ENCODE results near the gene LMAN1L.
"Not testable (repeated sequence)": the region's sequence is repeated elsewhere in the genome, so short reads cannot be mapped to it uniquely, and the experiment has no call there.

Gene LMAN1L

DNA sequence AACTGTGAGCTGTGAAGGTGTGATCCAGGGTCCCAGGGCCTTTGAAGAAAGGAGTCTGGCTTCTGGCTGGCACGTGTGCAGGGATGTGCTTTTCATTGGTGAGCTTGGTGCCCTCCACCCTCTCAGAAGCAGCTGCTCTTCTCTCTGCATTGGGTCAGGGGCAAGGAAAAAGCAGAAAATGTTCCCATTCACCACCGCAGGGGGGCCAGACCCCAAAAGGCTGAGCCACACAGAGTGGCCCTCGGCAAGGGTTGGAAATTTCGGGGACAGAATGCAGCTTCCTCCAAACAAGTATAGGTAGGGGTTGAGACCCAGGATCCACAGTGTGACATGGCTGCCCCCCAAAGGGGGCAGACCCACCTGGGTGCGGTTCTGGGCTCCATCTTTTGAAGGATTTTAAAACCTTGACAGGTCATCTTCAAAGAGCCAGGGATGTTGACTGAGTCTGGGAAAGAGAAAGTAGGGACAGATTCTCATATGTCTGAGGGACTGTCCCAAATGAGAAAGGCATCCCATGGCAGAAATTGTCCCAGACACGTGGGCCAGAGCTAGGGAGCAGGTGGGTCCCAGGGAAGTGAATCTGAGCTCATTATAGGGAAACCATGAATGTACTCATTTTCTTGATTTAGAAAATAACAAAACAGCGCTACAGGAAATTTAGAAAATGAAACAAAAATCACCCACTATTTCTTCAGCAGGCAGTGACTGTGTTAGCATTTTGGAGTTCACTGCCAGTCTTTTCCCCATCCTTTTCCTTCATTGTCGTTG is 28.0 kb upstream of the LMAN1L start:
- Histone ChIP-seq H3K27me3 (ENCODE audit: control insufficient read depth, insufficient read depth, low read length) (peaks cover 18% of the 10 kb centered on the region), H3K9me3 (ENCODE audit: control insufficient read depth, low read depth, low read length) (no peaks in the 10 kb centered on the region), H3K27ac (ENCODE audit: low read length) (no peak overlapping the region), H3K4me1 (ENCODE audit: control insufficient read depth, low read depth, low read length) (peaks cover 36% of the 10 kb centered on the region), H3K4me3 (ENCODE audit: low read length) (no peak overlapping the region), H3K36me3 (ENCODE audit: control insufficient read depth, low read depth, low read length) (no peaks in the 10 kb centered on the region), H3K9ac (ENCODE audit: low read length) (no peak overlapping the region)

- Histone ChIP-seq H3K4me1 (ENCODE audit: control insufficient read depth, low read depth, low read length) (peaks cover 36% of the 10 kb centered on the region), H3K9ac (ENCODE audit: low read length) (no peak overlapping the region), H3K4me3 (ENCODE audit: low read length) (no peak overlapping the region), H3K36me3 (ENCODE audit: control insufficient read depth, low read depth, low read length) (no peaks in the 10 kb centered on the region), H3K9me3 (ENCODE audit: control insufficient read depth, low read depth, low read length) (no peaks in the 10 kb centered on the region), H3K27me3 (ENCODE audit: control insufficient read depth, insufficient read depth, low read length) (peaks cover 12% of the 10 kb centered on the region), H3K27ac (ENCODE audit: low read length) (no peak overlapping the region)
Observed at GRCh38 chr15:74785194-74786032, 27.2 kb upstream of the LMAN1L start.

- peaks cover 34% of the 10 kb centered on the region for H3K4me1 ChIP-seq (ENCODE audit: control insufficient read depth, low read depth, low read length)
- not testable (repeated sequence) for H3K36me3 ChIP-seq (ENCODE audit: control insufficient read depth, low read depth, low read length); H3K9me3 ChIP-seq (ENCODE audit: control insufficient read depth, low read depth, low read length); H3K27me3 ChIP-seq (ENCODE audit: control insufficient read depth, insufficient read depth, low read length); H3K9ac ChIP-seq (ENCODE audit: low read length); H3K4me3 ChIP-seq (ENCODE audit: low read length); H3K27ac ChIP-seq (ENCODE audit: low read length)
Observed at GRCh38 chr15:74786081-74786480, 26.6 kb upstream of the LMAN1L start.

- no peaks in the 10 kb centered on the region for H3K9me3 ChIP-seq (ENCODE audit: control insufficient read depth, low read depth, low read length)
- no peaks in the 10 kb centered on the region for H3K36me3 ChIP-seq (ENCODE audit: control insufficient read depth, low read depth, low read length)
- H3K4me1 ChIP-seq (ENCODE audit: control insufficient read depth, low read depth, low read length): peaks cover 29% of the 10 kb centered on the region
- H3K27ac ChIP-seq (ENCODE audit: low read length): no peak overlapping the region
- no peak overlapping the region for H3K9ac ChIP-seq (ENCODE audit: low read length)
- H3K4me3 ChIP-seq (ENCODE audit: low read length): no peak overlapping the region
- H3K27me3 ChIP-seq (ENCODE audit: control insufficient read depth, insufficient read depth, low read length): no peaks in the 10 kb centered on the region
Observed at GRCh38 chr15:74786551-74787165, 26.0 kb upstream of the LMAN1L start.

DNA sequence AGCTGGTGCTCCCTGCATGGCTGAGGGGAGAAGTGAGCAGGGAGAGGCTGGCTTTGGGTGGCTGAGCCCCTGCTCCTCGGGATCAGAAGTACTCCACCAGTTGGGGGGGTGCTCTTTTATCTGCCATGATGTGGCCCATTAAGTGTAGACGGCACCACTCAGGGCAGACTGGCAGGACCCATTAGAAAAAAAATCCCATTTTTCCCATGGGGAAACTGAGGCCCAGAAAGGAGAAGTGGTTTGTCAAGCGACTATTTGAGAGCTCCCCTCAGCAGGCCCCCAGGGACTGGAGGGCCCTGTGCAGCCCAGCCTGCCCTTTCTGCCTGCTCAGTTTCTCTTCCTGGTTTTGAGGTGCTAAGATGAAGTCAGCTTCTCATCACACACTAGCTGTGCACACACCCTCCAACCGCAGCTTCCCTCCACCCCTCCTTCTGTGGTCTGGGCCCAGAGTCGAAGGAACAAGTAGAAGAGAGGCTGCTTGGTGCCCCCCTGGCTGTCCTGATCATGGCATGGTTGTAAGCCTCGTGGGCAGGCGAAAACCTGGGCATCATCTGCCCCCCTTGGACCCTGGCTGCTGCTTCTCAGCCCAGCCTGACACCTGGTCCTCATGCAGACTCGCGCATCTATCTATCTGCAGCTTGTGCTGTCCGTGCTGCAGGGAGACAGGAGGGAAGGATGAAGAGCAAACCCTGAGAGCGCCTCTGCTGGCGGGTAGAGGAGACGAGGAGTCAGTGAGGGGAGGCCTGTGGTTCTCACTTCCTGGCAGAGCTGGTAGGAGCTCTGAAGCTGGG is 25.2 kb upstream of the LMAN1L start:
- peaks cover 29% of the 10 kb centered on the region for H3K4me1 ChIP-seq (ENCODE audit: control insufficient read depth, low read depth, low read length)
- no peaks in the 10 kb centered on the region for H3K27me3 ChIP-seq (ENCODE audit: control insufficient read depth, insufficient read depth, low read length)
- H3K4me3 ChIP-seq (ENCODE audit: low read length): no peak overlapping the region
- H3K36me3 ChIP-seq (ENCODE audit: control insufficient read depth, low read depth, low read length): no peaks in the 10 kb centered on the region
- H3K9ac ChIP-seq (ENCODE audit: low read length): no peak overlapping the region
- no peak overlapping the region for H3K27ac ChIP-seq (ENCODE audit: low read length)
- no peaks in the 10 kb centered on the region for H3K9me3 ChIP-seq (ENCODE audit: control insufficient read depth, low read depth, low read length)

- H3K4me1 ChIP-seq (ENCODE audit: control insufficient read depth, low read depth, low read length): peaks cover 26% of the 10 kb centered on the region
- H3K27me3 ChIP-seq (ENCODE audit: control insufficient read depth, insufficient read depth, low read length): no peaks in the 10 kb centered on the region
- no peaks in the 10 kb centered on the region for H3K36me3 ChIP-seq (ENCODE audit: control insufficient read depth, low read depth, low read length)
- no peak overlapping the region for H3K4me3 ChIP-seq (ENCODE audit: low read length)
- no peaks in the 10 kb centered on the region for H3K9me3 ChIP-seq (ENCODE audit: control insufficient read depth, low read depth, low read length)
- H3K9ac ChIP-seq (ENCODE audit: low read length): no peak overlapping the region
- H3K27ac ChIP-seq (ENCODE audit: low read length): no peak overlapping the region
Observed at GRCh38 chr15:74788042-74788682, 24.5 kb upstream of the LMAN1L start.

GRCh38 chr15:74788683-74789151 is 23.9 kb upstream of the LMAN1L start:
- H3K36me3 ChIP-seq (ENCODE audit: control insufficient read depth, low read depth, low read length): no peaks in the 10 kb centered on the region
- no peaks in the 10 kb centered on the region for H3K9me3 ChIP-seq (ENCODE audit: control insufficient read depth, low read depth, low read length)
- no peak overlapping the region for H3K27ac ChIP-seq (ENCODE audit: low read length)
- no peak overlapping the region for H3K9ac ChIP-seq (ENCODE audit: low read length)
- peaks cover 20% of the 10 kb centered on the region for H3K4me1 ChIP-seq (ENCODE audit: control insufficient read depth, low read depth, low read length)
- H3K4me3 ChIP-seq (ENCODE audit: low read length): no peak overlapping the region
- no peaks in the 10 kb centered on the region for H3K27me3 ChIP-seq (ENCODE audit: control insufficient read depth, insufficient read depth, low read length)

DNA sequence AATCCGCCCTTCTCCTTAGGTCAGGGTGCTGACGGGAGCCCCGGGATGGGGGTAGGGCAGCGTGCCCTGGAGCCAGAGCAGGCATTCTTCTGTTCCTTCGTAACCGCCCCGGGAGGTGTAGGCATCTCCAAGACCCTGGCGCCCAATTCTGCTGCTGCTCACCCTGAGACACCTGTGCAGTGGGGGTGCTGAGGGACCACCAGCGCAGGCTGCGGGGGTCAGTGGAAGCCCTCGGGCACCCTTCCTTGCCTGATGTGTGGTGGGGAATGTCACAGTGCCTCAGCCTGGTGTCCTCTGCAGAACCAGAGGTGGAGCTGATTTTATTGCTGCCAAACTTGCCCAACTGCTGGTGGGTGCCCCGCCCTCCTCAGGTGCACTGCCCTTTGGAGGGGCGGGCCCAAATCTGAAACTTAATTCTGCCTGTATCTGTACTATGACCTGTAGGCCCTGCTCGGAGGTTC is 23.4 kb upstream of the LMAN1L start:
- H3K27ac ChIP-seq (ENCODE audit: low read length): no peak overlapping the region
- no peak overlapping the region for H3K4me3 ChIP-seq (ENCODE audit: low read length)
- H3K4me1 ChIP-seq (ENCODE audit: control insufficient read depth, low read depth, low read length): peaks cover 19% of the 10 kb centered on the region
- no peak overlapping the region for H3K9ac ChIP-seq (ENCODE audit: low read length)
- H3K9me3 ChIP-seq (ENCODE audit: control insufficient read depth, low read depth, low read length): no peaks in the 10 kb centered on the region
- H3K36me3 ChIP-seq (ENCODE audit: control insufficient read depth, low read depth, low read length): no peaks in the 10 kb centered on the region
- no peaks in the 10 kb centered on the region for H3K27me3 ChIP-seq (ENCODE audit: control insufficient read depth, insufficient read depth, low read length)

DNA sequence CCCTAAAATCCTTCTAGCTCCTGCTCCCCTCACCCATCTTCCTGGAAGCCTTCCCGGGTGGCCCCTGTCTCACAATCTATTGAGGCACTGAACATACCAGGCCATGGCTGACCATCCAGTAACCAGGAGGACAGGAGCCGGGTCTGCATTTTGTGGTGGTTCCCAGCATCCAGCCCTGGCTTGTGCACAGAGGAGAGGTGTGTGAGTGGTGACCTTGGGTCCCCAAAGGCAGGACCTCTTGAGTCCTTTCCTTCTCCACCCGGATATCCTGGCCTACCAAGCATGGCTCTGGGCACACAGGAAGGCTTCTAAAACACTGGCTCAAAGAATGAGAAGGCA is 22.9 kb upstream of the LMAN1L start:
- Histone ChIP-seq H3K36me3 (ENCODE audit: control insufficient read depth, low read depth, low read length) (no peaks in the 10 kb centered on the region), H3K4me3 (ENCODE audit: low read length) (no peak overlapping the region), H3K9ac (ENCODE audit: low read length) (no peak overlapping the region), H3K27me3 (ENCODE audit: control insufficient read depth, insufficient read depth, low read length) (no peaks in the 10 kb centered on the region), H3K9me3 (ENCODE audit: control insufficient read depth, low read depth, low read length) (no peaks in the 10 kb centered on the region), H3K4me1 (ENCODE audit: control insufficient read depth, low read depth, low read length) (peaks cover 19% of the 10 kb centered on the region), H3K27ac (ENCODE audit: low read length) (no peak overlapping the region)

DNA sequence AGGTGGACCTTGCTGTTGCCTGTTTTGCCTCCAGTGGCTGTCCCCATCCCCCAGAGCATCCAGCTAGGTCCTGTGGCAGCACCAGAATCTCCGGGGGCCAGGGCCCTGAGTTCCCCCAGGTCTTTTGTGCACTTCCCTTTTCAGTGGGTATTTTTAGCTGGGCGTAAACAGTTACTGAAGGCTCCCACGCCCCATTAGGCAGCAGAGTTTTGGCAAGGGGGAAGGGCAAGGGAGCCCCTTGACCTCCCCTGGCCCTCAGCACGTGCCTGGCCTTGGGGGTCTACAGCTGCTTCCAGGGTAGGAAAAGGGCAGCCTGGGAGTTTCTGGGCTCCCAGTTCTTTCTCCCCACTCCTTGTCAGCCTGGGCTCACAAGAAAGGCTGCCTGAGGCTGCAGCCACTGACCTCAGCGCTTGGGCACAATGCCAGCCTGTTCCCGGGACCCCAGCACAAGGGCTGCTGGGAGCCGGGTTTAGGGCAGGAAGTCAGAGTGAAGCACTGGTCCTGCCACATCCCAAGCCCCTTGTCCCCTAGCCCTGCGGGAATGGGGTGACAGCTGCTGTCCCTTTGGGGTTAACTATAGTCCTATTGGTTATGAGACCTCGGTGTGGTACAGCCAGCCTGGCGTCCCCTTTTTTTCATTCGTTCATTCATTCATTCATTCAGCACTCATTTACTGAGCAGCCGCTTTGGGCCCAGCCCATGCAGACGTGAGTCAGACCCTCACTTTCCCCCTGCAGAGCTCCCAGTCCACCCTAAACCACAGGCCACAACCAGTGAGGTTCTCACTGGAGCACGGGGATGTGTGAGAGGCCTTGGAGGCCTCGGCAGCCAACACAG is 22.3 kb upstream of the LMAN1L start:
- Histone ChIP-seq H3K9ac (ENCODE audit: low read length) (no peak overlapping the region), H3K36me3 (ENCODE audit: control insufficient read depth, low read depth, low read length) (no peaks in the 10 kb centered on the region), H3K27me3 (ENCODE audit: control insufficient read depth, insufficient read depth, low read length) (no peaks in the 10 kb centered on the region), H3K27ac (ENCODE audit: low read length) (no peak overlapping the region), H3K4me3 (ENCODE audit: low read length) (no peak overlapping the region), H3K4me1 (ENCODE audit: control insufficient read depth, low read depth, low read length) (peaks cover 19% of the 10 kb centered on the region), H3K9me3 (ENCODE audit: control insufficient read depth, low read depth, low read length) (no peaks in the 10 kb centered on the region)
